ENCODE measurements around the gene PSMD10.

DNA sequence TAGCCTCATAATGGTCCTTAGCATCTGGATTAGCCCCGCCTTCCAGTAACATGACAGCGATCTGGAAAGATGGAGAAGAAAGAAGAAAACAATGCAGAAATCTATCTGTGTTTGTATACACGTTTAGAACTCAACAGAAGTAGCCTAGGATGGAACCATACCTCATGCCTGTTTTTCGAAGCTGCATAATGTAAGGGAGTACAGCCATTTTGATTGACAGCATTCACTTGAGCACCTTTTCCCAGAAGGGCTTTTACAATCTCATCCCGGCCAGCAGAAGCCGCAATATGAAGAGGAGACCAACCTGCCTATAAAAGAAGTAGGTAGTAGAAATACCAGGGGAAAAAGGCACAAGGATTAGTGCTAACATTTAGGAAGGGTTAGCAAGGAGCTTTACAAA, 3.5 kb downstream of the PSMD10 start:
- TF ChIP-seq, protein P1, sequence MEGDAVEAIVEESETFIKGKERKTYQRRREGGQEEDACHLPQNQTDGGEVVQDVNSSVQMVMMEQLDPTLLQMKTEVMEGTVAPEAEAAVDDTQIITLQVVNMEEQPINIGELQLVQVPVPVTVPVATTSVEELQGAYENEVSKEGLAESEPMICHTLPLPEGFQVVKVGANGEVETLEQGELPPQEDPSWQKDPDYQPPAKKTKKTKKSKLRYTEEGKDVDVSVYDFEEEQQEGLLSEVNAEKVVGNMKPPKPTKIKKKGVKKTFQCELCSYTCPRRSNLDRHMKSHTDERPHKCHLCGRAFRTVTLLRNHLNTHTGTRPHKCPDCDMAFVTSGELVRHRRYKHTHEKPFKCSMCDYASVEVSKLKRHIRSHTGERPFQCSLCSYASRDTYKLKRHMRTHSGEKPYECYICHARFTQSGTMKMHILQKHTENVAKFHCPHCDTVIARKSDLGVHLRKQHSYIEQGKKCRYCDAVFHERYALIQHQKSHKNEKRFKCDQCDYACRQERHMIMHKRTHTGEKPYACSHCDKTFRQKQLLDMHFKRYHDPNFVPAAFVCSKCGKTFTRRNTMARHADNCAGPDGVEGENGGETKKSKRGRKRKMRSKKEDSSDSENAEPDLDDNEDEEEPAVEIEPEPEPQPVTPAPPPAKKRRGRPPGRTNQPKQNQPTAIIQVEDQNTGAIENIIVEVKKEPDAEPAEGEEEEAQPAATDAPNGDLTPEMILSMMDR (IDR thresholded peaks at IDR 0.05): no peak
- TF ChIP-seq, protein P2, sequence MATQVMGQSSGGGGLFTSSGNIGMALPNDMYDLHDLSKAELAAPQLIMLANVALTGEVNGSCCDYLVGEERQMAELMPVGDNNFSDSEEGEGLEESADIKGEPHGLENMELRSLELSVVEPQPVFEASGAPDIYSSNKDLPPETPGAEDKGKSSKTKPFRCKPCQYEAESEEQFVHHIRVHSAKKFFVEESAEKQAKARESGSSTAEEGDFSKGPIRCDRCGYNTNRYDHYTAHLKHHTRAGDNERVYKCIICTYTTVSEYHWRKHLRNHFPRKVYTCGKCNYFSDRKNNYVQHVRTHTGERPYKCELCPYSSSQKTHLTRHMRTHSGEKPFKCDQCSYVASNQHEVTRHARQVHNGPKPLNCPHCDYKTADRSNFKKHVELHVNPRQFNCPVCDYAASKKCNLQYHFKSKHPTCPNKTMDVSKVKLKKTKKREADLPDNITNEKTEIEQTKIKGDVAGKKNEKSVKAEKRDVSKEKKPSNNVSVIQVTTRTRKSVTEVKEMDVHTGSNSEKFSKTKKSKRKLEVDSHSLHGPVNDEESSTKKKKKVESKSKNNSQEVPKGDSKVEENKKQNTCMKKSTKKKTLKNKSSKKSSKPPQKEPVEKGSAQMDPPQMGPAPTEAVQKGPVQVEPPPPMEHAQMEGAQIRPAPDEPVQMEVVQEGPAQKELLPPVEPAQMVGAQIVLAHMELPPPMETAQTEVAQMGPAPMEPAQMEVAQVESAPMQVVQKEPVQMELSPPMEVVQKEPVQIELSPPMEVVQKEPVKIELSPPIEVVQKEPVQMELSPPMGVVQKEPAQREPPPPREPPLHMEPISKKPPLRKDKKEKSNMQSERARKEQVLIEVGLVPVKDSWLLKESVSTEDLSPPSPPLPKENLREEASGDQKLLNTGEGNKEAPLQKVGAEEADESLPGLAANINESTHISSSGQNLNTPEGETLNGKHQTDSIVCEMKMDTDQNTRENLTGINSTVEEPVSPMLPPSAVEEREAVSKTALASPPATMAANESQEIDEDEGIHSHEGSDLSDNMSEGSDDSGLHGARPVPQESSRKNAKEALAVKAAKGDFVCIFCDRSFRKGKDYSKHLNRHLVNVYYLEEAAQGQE (IDR thresholded peaks at IDR 0.05; ENCODE audit: insufficient read depth in 1 of 2, low read depth in 2 of 2, low read length in 1 of 2): no peak
- TF ChIP-seq POLR2AphosphoS5 (IDR thresholded peaks at IDR 0.05; ENCODE audit: low read depth, low read length) (no peak), TCF7L2 (IDR thresholded peaks at IDR 0.05; ENCODE audit: low read depth, low read length) (no peak)
